Measurements from ENCODE around the gene GPR153.
"Not testable (repeated sequence)": the region's sequence is repeated elsewhere in the genome, so short reads cannot be mapped to it uniquely, and the experiment has no call there.

The GPR153 gene

DNA sequence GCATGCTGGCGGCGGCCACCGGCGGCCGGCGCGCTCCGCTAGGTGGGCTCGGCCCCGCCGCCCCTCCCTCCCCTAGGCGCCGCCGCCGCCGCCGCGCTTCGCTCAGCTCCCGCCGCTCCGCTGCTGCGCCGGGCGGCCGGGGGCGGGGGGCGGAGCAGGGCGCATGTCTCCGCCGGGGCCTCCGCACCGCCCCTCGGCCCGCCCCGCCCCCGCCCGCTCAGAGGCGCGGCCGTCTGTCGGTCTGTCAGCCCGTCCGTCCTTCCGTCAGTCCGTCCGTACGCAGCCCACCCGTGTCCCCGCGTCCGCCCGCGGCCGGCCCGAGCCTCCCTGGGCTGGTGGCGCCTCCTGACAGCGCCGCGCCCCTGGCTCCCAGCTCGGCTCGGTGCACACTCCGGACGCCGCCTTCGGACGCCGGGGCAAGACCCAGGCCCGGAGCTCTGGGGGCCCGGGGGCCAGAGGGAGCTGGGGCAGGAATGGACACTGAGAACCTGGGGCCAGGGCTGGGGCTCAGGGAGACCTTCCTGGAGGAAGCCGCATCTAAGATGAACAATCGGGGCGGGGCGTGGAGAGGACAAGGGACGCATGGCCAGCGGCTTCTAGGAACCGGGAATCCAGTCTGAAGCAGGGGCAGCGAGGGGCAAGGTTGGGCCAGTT lies at the start of gene GPR153:
Gene GPR153, minus strand, starts transcription at position 138 of the 654 bp plus-strand sequence. CDS start 6,193 bp downstream, outside the sequence.
- Histone ChIP-seq H3K4me1 (ENCODE audit: control insufficient read depth, insufficient read depth, low read length) (peaks cover 2% of the 10 kb centered on the region), H3K4me3 (ENCODE audit: low read depth, low read length) (peak within 1 kb of the TSS; percentile 50), H3K36me3 (ENCODE audit: control insufficient read depth, insufficient read depth, low read length) (no peaks in the 10 kb centered on the region), H3K27me3 (ENCODE audit: control insufficient read depth, insufficient read depth, low read length) (peaks cover 13% of the 10 kb centered on the region), H3K9me3 (ENCODE audit: control insufficient read depth, insufficient read depth, low read length) (no peaks in the 10 kb centered on the region), H3K9ac (ENCODE audit: low read depth, low read length) (no peak within 1 kb of the TSS)

DNA sequence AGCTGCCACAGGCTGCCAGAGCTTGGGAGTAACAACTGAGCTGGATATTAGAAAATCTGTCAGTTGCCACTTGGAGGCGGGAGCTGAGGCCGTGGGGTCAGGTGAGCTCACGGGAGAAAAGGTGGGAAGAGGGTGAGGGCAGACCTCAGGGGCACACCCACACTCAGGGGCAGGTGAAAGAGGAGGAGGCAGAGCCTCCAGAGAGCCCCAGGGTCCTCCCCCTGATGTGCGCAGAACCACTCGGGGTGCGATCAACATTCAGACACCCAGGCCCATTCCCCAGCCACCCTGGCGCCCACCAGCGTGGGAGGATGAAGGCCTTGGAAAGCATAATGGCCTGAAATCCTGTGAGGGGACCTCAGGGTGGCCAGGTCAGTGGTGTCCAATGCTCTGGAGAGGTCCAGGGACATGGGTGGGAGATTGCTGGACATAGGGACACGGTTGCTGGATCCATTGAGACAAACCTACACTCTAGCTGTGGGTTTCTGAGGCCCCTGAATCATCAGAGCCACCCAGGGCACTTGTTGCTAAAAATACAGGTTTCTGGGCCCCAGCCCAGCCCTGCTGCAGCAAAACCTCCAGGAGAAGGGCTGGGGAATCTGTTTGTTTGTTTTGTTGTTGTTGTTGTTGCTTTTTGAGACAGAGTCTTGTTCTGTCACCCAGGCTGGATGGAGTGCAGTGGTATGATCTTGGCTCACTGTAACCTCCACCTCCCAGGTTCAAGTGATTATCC lies 49.4 kb upstream of the GPR153 start:
- no peaks in the 10 kb centered on the region for H3K27me3 ChIP-seq (ENCODE audit: control insufficient read depth, insufficient read depth, low read length)
- H3K9me3 ChIP-seq (ENCODE audit: control insufficient read depth, insufficient read depth, low read length) = no peaks in the 10 kb centered on the region
- peaks cover 12% of the 10 kb centered on the region for H3K36me3 ChIP-seq (ENCODE audit: control insufficient read depth, insufficient read depth, low read length)
- H3K9ac ChIP-seq (ENCODE audit: low read depth, low read length) = no peak overlapping the region
- no peaks in the 10 kb centered on the region for H3K4me1 ChIP-seq (ENCODE audit: control insufficient read depth, insufficient read depth, low read length)
- no peak overlapping the region for H3K4me3 ChIP-seq (ENCODE audit: low read depth, low read length)

DNA sequence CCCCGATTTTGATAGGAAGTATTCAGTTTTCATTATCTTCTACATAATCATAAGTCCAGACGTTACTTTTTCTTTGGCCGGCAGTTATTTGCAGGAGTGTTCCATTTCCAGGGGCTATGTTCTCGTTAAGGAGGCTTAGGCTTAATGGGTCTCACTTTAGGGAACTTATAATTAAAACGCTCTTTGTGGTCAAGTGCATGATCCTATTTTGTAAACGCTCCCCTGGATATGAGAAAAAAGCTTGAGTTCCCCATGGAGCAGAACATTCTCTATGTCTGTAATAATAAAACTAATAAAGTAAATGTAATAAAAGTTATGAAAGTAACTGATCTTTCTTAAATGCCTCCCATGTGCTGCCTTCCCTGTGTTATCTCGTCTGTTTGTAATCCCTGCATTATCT lies 48.7 kb upstream of the GPR153 start:
- no peak overlapping the region for H3K9ac ChIP-seq (ENCODE audit: low read depth, low read length)
- no peak overlapping the region for H3K4me3 ChIP-seq (ENCODE audit: low read depth, low read length)
- H3K36me3 ChIP-seq (ENCODE audit: control insufficient read depth, insufficient read depth, low read length) = peaks cover 12% of the 10 kb centered on the region
- H3K9me3 ChIP-seq (ENCODE audit: control insufficient read depth, insufficient read depth, low read length) = no peaks in the 10 kb centered on the region
- no peaks in the 10 kb centered on the region for H3K27me3 ChIP-seq (ENCODE audit: control insufficient read depth, insufficient read depth, low read length)
- no peaks in the 10 kb centered on the region for H3K4me1 ChIP-seq (ENCODE audit: control insufficient read depth, insufficient read depth, low read length)

DNA sequence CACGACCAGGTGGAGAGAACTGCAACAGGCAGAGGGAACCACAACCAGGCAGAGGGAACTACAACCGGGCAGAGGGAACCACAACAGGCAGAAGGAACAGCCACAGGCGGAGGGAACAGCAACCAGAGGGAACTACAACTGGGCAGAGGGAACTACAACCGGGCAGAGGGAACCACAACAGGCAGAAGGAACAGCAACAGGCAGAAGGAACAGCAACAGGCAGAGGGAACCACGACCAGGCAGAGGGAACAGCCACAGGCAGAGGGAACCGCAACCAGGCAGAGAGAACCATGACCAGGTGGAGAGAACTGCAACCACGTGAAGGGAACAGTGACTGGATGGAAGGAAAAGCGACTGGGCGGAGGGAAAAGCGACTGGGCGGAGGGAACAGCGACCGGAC lies 47.6 kb upstream of the GPR153 start:
- Histone ChIP-seq H3K36me3 (ENCODE audit: control insufficient read depth, insufficient read depth, low read length) (peaks cover 12% of the 10 kb centered on the region), H3K4me3 (ENCODE audit: low read depth, low read length) (no peak overlapping the region), H3K4me1 (ENCODE audit: control insufficient read depth, insufficient read depth, low read length) (no peaks in the 10 kb centered on the region), H3K9ac (ENCODE audit: low read depth, low read length) (no peak overlapping the region), H3K27me3 (ENCODE audit: control insufficient read depth, insufficient read depth, low read length) (no peaks in the 10 kb centered on the region), H3K9me3 (ENCODE audit: control insufficient read depth, insufficient read depth, low read length) (no peaks in the 10 kb centered on the region)

DNA sequence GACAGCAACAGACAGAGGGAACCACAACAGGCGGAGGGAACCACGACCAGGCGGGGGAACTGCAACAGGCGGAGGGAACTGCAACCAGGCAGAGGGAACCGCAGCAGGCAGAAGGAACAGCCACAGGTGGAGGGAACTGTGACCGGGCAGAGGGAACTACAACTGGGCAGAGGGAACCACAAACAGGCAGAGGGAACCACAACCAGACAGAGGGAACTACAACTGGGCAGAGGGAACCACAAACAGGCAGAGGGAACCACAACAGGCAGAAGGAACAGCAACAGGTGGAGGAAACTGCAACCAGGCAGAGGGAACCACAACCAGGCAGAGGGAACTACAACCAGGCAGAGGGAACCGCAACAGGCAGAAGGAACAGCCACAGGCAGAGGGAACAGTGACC lies 46.8 kb upstream of the GPR153 start:
- not testable (repeated sequence) for H3K9me3 ChIP-seq (ENCODE audit: control insufficient read depth, insufficient read depth, low read length); H3K9ac ChIP-seq (ENCODE audit: low read depth, low read length); H3K4me1 ChIP-seq (ENCODE audit: control insufficient read depth, insufficient read depth, low read length); H3K27me3 ChIP-seq (ENCODE audit: control insufficient read depth, insufficient read depth, low read length); H3K4me3 ChIP-seq (ENCODE audit: low read depth, low read length)
- H3K36me3 ChIP-seq (ENCODE audit: control insufficient read depth, insufficient read depth, low read length) = peaks cover 12% of the 10 kb centered on the region

DNA sequence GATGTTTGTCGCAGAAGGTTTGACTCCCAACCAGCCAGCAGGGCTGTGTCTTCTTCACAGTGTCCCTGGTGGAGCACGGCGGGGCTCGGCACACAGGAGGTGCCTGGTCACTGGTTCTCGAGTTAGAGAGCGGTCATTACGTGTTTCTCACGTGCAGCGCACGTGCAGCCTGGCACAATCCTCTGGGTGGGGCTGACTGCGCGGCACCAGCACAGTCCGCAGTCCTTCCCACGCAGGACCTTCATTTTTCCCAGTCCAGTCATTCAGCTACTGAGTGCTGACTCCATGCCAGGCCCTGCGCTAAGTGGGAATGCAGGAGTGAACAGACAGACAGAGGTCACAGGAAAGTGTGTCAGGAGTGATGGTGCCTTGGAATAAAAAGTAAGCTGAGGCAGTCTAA lies 46.2 kb upstream of the GPR153 start:
- Histone ChIP-seq H3K27me3 (ENCODE audit: control insufficient read depth, insufficient read depth, low read length) (no peaks in the 10 kb centered on the region), H3K4me3 (ENCODE audit: low read depth, low read length) (no peak overlapping the region), H3K36me3 (ENCODE audit: control insufficient read depth, insufficient read depth, low read length) (peaks cover 13% of the 10 kb centered on the region), H3K4me1 (ENCODE audit: control insufficient read depth, insufficient read depth, low read length) (no peaks in the 10 kb centered on the region), H3K9me3 (ENCODE audit: control insufficient read depth, insufficient read depth, low read length) (no peaks in the 10 kb centered on the region), H3K9ac (ENCODE audit: low read depth, low read length) (no peak overlapping the region)

DNA sequence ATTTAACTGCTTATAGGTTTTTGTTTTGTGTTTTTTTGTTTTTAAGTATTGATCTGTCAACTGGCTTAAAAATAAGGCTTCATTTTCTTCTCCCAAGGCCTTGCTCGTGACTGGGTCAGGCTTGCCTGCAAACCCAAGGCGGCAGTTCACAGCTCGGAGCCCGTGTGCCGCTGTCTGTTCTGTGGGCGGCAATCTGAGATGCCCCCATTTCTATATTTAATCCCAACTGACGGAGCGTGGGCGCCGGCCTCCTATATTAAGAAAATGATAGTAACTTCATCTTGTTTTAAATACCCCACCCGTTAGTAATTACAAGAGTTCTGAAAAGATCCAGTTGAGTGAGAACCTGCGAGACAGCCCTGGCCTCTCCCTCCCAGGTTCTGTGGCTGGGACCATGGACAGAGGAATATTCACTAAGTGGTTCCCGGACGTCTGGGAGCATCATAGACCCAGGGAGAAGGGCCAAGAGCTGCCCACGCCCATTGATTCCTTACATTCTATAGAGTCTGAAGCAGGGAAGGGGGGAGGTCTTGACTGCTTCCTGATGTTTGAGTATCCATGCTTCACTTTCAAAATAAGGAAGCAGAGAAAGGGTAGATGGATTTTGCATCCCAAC lies 42.6 kb upstream of the GPR153 start:
- peaks cover 22% of the 10 kb centered on the region for H3K36me3 ChIP-seq (ENCODE audit: control insufficient read depth, insufficient read depth, low read length)
- H3K4me3 ChIP-seq (ENCODE audit: low read depth, low read length) = no peak overlapping the region
- no peaks in the 10 kb centered on the region for H3K4me1 ChIP-seq (ENCODE audit: control insufficient read depth, insufficient read depth, low read length)
- H3K27me3 ChIP-seq (ENCODE audit: control insufficient read depth, insufficient read depth, low read length) = no peaks in the 10 kb centered on the region
- no peaks in the 10 kb centered on the region for H3K9me3 ChIP-seq (ENCODE audit: control insufficient read depth, insufficient read depth, low read length)
- no peak overlapping the region for H3K9ac ChIP-seq (ENCODE audit: low read depth, low read length)

DNA sequence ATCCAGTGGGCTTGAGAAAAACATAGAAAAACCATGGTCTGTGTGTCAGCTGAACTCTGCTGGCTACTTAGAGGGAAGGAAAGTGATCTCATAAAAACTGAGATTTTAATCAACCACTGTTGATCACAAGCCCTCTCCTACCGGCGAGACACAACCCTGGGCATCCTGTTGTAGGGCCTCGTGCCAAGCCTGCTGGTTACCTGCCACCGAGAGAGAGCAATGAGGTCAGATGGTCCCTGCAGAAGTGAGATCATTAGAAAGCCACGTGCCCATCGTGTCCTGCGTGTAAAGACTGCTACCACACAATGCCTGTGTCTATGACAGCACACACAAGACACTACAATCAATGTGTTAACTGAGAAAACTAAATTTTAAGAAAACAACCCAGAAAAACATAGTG lies 41.7 kb upstream of the GPR153 start:
- no peak overlapping the region for H3K9ac ChIP-seq (ENCODE audit: low read depth, low read length)
- H3K4me3 ChIP-seq (ENCODE audit: low read depth, low read length) = no peak overlapping the region
- H3K4me1 ChIP-seq (ENCODE audit: control insufficient read depth, insufficient read depth, low read length) = no peaks in the 10 kb centered on the region
- no peaks in the 10 kb centered on the region for H3K27me3 ChIP-seq (ENCODE audit: control insufficient read depth, insufficient read depth, low read length)
- H3K36me3 ChIP-seq (ENCODE audit: control insufficient read depth, insufficient read depth, low read length) = peaks cover 19% of the 10 kb centered on the region
- no peaks in the 10 kb centered on the region for H3K9me3 ChIP-seq (ENCODE audit: control insufficient read depth, insufficient read depth, low read length)

DNA sequence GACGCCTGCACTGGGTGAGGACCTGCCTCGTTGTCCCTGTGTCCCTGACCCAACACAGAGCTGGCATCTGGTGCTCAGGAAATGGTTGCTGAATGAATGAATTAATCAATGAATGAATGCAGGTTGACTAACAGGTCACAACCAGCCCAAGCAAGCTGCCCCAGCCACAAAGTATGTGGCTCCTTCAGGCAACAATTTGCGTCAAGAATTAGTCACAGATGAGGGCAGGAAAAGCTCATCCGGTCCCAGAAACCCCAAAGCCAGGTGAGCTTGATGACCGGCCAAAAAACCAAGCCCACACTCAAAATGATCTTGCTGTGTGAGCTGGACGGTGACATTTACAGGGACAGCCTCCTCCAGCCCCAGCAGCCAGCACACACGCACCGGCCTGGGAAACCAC lies 40.6 kb upstream of the GPR153 start:
- Histone ChIP-seq H3K4me3 (ENCODE audit: low read depth, low read length) (no peak overlapping the region), H3K9ac (ENCODE audit: low read depth, low read length) (no peak overlapping the region), H3K9me3 (ENCODE audit: control insufficient read depth, insufficient read depth, low read length) (no peaks in the 10 kb centered on the region), H3K36me3 (ENCODE audit: control insufficient read depth, insufficient read depth, low read length) (peaks cover 11% of the 10 kb centered on the region), H3K27me3 (ENCODE audit: control insufficient read depth, insufficient read depth, low read length) (no peaks in the 10 kb centered on the region), H3K4me1 (ENCODE audit: control insufficient read depth, insufficient read depth, low read length) (no peaks in the 10 kb centered on the region)

DNA sequence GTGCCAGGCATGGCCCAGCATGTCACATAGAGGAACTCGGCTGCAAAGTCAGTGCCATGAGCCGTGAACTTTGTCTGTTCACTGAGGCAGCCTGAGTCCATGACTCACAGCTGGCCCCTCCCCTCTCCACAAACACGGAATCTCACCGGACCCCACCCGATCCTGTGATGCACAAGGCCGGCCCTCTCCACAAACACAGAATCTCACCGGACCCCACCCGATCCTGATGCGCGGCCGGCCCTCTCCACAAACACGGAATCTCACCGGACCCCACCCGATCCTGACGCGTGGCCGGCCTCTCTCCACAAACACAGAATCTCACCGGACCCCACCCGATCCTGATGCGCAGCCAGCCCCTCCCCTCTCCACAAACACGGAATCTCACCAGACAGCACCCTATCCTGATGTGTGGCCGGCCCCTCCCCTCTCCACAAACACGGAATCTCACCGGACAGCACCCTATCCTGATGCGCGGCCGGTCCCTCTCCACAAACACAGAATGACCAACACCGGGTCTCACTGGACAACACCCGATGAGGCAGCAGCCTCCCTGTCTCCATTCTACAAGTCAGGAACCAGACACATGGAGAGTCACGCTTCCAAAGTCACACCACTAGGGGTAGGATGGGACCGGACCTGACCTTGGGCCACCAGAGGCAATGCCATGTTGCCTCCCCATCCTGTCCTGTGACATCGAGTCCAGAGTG lies 39.6 kb upstream of the GPR153 start:
- no peaks in the 10 kb centered on the region for H3K4me1 ChIP-seq (ENCODE audit: control insufficient read depth, insufficient read depth, low read length)
- H3K27me3 ChIP-seq (ENCODE audit: control insufficient read depth, insufficient read depth, low read length) = no peaks in the 10 kb centered on the region
- no peak overlapping the region for H3K4me3 ChIP-seq (ENCODE audit: low read depth, low read length)
- peaks cover 10% of the 10 kb centered on the region for H3K36me3 ChIP-seq (ENCODE audit: control insufficient read depth, insufficient read depth, low read length)
- no peak overlapping the region for H3K9ac ChIP-seq (ENCODE audit: low read depth, low read length)
- no peaks in the 10 kb centered on the region for H3K9me3 ChIP-seq (ENCODE audit: control insufficient read depth, insufficient read depth, low read length)

DNA sequence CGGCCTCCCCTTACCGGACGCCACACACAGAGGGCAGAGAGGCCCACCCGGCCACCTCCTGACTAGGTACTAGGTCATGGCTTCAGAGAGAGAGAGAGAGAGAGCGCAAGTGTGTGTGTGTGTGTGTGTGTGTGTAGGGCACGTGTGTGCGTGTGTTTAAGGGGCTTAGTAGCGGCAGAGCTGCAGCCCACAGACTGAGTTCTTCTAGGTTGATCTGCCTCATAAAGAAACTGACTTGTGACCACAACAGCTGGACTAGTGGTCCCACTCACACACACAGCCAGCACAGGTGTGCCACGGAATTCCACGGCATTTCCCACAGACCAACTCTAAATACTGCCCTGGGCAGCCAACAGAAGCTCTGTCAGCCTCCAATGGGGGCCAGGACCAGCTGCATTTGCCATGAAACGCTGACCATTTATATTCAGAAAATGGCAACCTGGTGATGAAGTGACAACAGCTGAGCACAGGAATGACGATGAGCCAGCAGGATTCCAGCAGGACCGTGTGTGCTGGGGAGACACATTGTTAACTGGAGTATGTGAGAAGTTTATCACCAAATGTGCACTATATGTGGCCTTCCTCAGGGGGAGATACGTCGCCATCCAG lies 38.8 kb upstream of the GPR153 start:
- Histone ChIP-seq H3K36me3 (ENCODE audit: control insufficient read depth, insufficient read depth, low read length) (peaks cover 11% of the 10 kb centered on the region), H3K9me3 (ENCODE audit: control insufficient read depth, insufficient read depth, low read length) (no peaks in the 10 kb centered on the region), H3K4me3 (ENCODE audit: low read depth, low read length) (no peak overlapping the region), H3K9ac (ENCODE audit: low read depth, low read length) (no peak overlapping the region), H3K27me3 (ENCODE audit: control insufficient read depth, insufficient read depth, low read length) (no peaks in the 10 kb centered on the region), H3K4me1 (ENCODE audit: control insufficient read depth, insufficient read depth, low read length) (no peaks in the 10 kb centered on the region)
